ENCODE measurements around the gene WDR17.

Gene WDR17

GRCh38 chr4:176153124-176153523 is 87.5 kb downstream of the WDR17 start:
- TF ChIP-seq CTCF (IDR thresholded peaks at IDR 0.05; ENCODE audit: extremely low read depth, missing control alignments), result no peak
- DNase-seq (ENCODE audit: low spot score), result no peak

GRCh38 chr4:176156656-176157055 is 91.0 kb downstream of the WDR17 start:
- no peak for DNase-seq (ENCODE audit: low spot score)
- TF ChIP-seq CTCF (IDR thresholded peaks at IDR 0.05; ENCODE audit: extremely low read depth, missing control alignments), result no peak

GRCh38 chr4:176163041-176163440 is 97.4 kb downstream of the WDR17 start:
- DNase-seq (ENCODE audit: low spot score), result no peak
- TF ChIP-seq CTCF (IDR thresholded peaks at IDR 0.05; ENCODE audit: extremely low read depth, missing control alignments), result no peak

- DNase-seq (ENCODE audit: low spot score), result no peak
- no peak for TF ChIP-seq CTCF (IDR thresholded peaks at IDR 0.05; ENCODE audit: extremely low read depth, missing control alignments)
Observed at GRCh38 chr4:176185051-176185450, 119.4 kb downstream of the WDR17 start.

GRCh38 chr4:176186067-176186466 is 120.4 kb downstream of the WDR17 start:
- no peak for TF ChIP-seq CTCF (IDR thresholded peaks at IDR 0.05; ENCODE audit: extremely low read depth, missing control alignments)
- no peak for DNase-seq (ENCODE audit: low spot score)

- no peak for DNase-seq (ENCODE audit: low spot score)
Observed at GRCh38 chr4:176186671-176187395, 121.2 kb downstream of the WDR17 start.

GRCh38 chr4:176187624-176188023 is 122.0 kb downstream of the WDR17 start:
- TF ChIP-seq CTCF (IDR thresholded peaks at IDR 0.05; ENCODE audit: extremely low read depth, missing control alignments), result no peak
- DNase-seq (ENCODE audit: low spot score), result no peak

More at GRCh38 chr4:176186671-176187395, 121.2 kb downstream of the WDR17 start:
- no peak for TF ChIP-seq CTCF (IDR thresholded peaks at IDR 0.05; ENCODE audit: extremely low read depth, missing control alignments)
